Neuronal stem cell (in vitro differentiated cells): ENCODE measurements around the gene NOS2.

Experiments
- DNase-seq: peaks from one replicate; pipeline ENCODE4 v3.0.0-alpha.2; 2013; ENCODE audit warnings: low spot score
- H2AFZ ChIP-seq: one replicate; pipeline ENCODE4 v1.6.1; 2013; ENCODE audit warnings: mild to moderate bottlenecking, low read length, inconsistent platforms
- H2AK5ac ChIP-seq: 2 replicates; pipeline ENCODE4 v1.6.1; 2013; ENCODE audit warnings: low read depth, mild to moderate bottlenecking, inconsistent platforms, low read length, moderate library complexity, mixed read lengths
- H2BK120ac ChIP-seq: 2 replicates; pipeline ENCODE4 v1.6.1; 2013; ENCODE audit warnings: low read depth, mild to moderate bottlenecking, inconsistent platforms, low read length, moderate library complexity, mixed read lengths
- H2BK12ac ChIP-seq: one replicate; pipeline ENCODE4 v1.6.1; 2013; ENCODE audit warnings: low read length, inconsistent platforms
- H2BK15ac ChIP-seq: 2 replicates; pipeline ENCODE4 v1.6.1; 2013; ENCODE audit warnings: mild to moderate bottlenecking, low read length, inconsistent platforms, mixed read lengths
- H2BK5ac ChIP-seq: one replicate; pipeline ENCODE4 v1.6.1; 2013; ENCODE audit warnings: inconsistent platforms, mild to moderate bottlenecking, low read length, moderate library complexity
- H3K14ac ChIP-seq: one replicate; pipeline ENCODE4 v1.6.1; 2013; ENCODE audit warnings: low read length, inconsistent platforms
- H3K18ac ChIP-seq: 2 replicates; pipeline ENCODE4 v1.6.1; 2013; ENCODE audit warnings: low read length, inconsistent platforms
- H3K23ac ChIP-seq: 2 replicates; pipeline ENCODE4 v1.6.1; 2013; ENCODE audit warnings: low read depth, mild to moderate bottlenecking, mixed read lengths, low read length, inconsistent platforms; ENCODE audit not compliant: poor library complexity
- H3K27ac ChIP-seq: replicated peaks from 3 replicates; pipeline ENCODE4 v1.5.1; 2013; ENCODE audit warnings: low read length, inconsistent platforms
- H3K27me3 ChIP-seq, 3 experiments: 2 replicates each; pipeline ENCODE4 v1.6.1; 2013; ENCODE audit warnings: low read length in 3 of 3, mild to moderate bottlenecking in 2 of 3, inconsistent platforms in 1 of 3, low read depth in 1 of 3, mixed read lengths in 1 of 3, moderate library complexity in 1 of 3; ENCODE audit not compliant: control insufficient read depth in 3 of 3, insufficient read depth in 3 of 3
- H3K36me3 ChIP-seq, 2 donors: replicated peaks in 1 of 2; 2 replicates each; pipeline ENCODE4 v1.6.1; 2013; ENCODE audit warnings: low read length in 2 of 2; ENCODE audit not compliant: control insufficient read depth in 2 of 2, insufficient read depth in 2 of 2
- H3K4ac ChIP-seq: 2 replicates; pipeline ENCODE4 v1.6.1; 2013; ENCODE audit warnings: inconsistent platforms, mild to moderate bottlenecking, low read length, moderate library complexity
- H3K4me1 ChIP-seq, 2 donors: 1 replicate in 1 of 2; 2 replicates in 1 of 2; pipeline ENCODE4 v1.6.1; 2013; ENCODE audit warnings: low read length in 2 of 2, low read depth in 1 of 2; ENCODE audit not compliant: control insufficient read depth in 2 of 2, insufficient read depth in 1 of 2
- H3K4me2 ChIP-seq: one replicate; pipeline ENCODE4 v1.6.1; 2013; ENCODE audit warnings: mild to moderate bottlenecking, low read length, inconsistent platforms; ENCODE audit not compliant: insufficient read depth, poor library complexity, severe bottlenecking
- H3K4me3 ChIP-seq, 2 donors: 2 replicates each; pipeline ENCODE4 v1.5.1; 2013; ENCODE audit warnings: low read length in 2 of 2, mild to moderate bottlenecking in 2 of 2, inconsistent platforms in 1 of 2, moderate library complexity in 1 of 2
- H3K79me1 ChIP-seq: one replicate; pipeline ENCODE4 v1.6.1; 2013; ENCODE audit warnings: low read depth, mild to moderate bottlenecking, inconsistent platforms, low read length, moderate library complexity
- H3K9ac ChIP-seq: one replicate; pipeline ENCODE4 v1.6.1; 2013; ENCODE audit warnings: mild to moderate bottlenecking, low read depth, low read length, inconsistent platforms; ENCODE audit not compliant: poor library complexity
- H3K9me3 ChIP-seq, 2 donors: replicated peaks in 1 of 2; 2 replicates each; pipeline versions ENCODE3 to v1.6.1; 2013; ENCODE audit warnings: low read length in 2 of 2, mild to moderate bottlenecking in 2 of 2, inconsistent platforms in 1 of 2, low read depth in 1 of 2, mixed read lengths in 1 of 2, moderate library complexity in 1 of 2; ENCODE audit not compliant: control insufficient read depth in 2 of 2, insufficient read depth in 1 of 2
- H4K8ac ChIP-seq: one replicate; pipeline ENCODE4 v1.6.1; 2013; ENCODE audit warnings: low read depth, mild to moderate bottlenecking, inconsistent platforms, low read length, moderate library complexity
- H4K91ac ChIP-seq: one replicate; pipeline ENCODE4 v1.6.1; 2013; ENCODE audit warnings: low read length, low read depth, mild to moderate bottlenecking, inconsistent platforms; ENCODE audit not compliant: poor library complexity
- WGBS, 2 donors: extraction: QIAGEN DNeasy Blood & Tissue Kit; methylation state at CpG; one replicate each; pipeline ENCODE4 v1.1.7; 2013; ENCODE audit warnings: missing lambda C conversion rate in 2 of 2, mixed read lengths in 1 of 2; ENCODE audit not compliant: insufficient read length in 2 of 2, insufficient replicate concordance in 1 of 2; ENCODE audit errors: extremely low coverage in 2 of 2; 5-methylcytosine and 5-hydroxymethylcytosine counted together

The NOS2 gene

GRCh38 chr17:27816946-27817345, 16.6 kb upstream of the NOS2 start:
- no peaks in the 10 kb centered on the region for H3K79me1 ChIP-seq
- H3K9ac ChIP-seq: no peak overlapping the region
- no peak overlapping the region for H3K4me2 ChIP-seq
- no peak overlapping the region for H2AK5ac ChIP-seq
- no peak overlapping the region for H3K4ac ChIP-seq
- H2BK12ac ChIP-seq: no peak overlapping the region
- H2BK15ac ChIP-seq: no peak overlapping the region
- no CpG with 5 or more reads among the region's 3 CpGs for WGBS, 2 donors
- DNase-seq: no peak
- H3K23ac ChIP-seq: no peak overlapping the region
- no peak overlapping the region for H3K4me3 ChIP-seq
- no peak overlapping the region for H2AFZ ChIP-seq
- no peak overlapping the region for H4K91ac ChIP-seq
- H4K8ac ChIP-seq: no peak overlapping the region
- H2BK120ac ChIP-seq: no peak overlapping the region
- H2BK5ac ChIP-seq: no peak overlapping the region
- no peak overlapping the region for H3K14ac ChIP-seq
- H3K9me3 ChIP-seq: peaks cover 0 to 3% of the 10 kb centered on the region in 2 donors
- H3K36me3 ChIP-seq: no peaks in the 10 kb centered on the region
- no peaks in the 10 kb centered on the region for H3K27me3 ChIP-seq
- no peak overlapping the region for H3K18ac ChIP-seq
- H3K4me1 ChIP-seq: peaks cover 0 to 7% of the 10 kb centered on the region in 2 donors
- H3K27ac ChIP-seq: no peak overlapping the region

GRCh38 chr17:27811961-27812360, 11.6 kb upstream of the NOS2 start:
- H3K36me3 ChIP-seq: no peaks in the 10 kb centered on the region
- no peak overlapping the region for H3K4me3 ChIP-seq
- H3K4me1 ChIP-seq: peaks cover 0 to under 1% of the 10 kb centered on the region in 2 donors
- peaks cover 0 to 3% of the 10 kb centered on the region in 2 donors for H3K9me3 ChIP-seq
- H3K14ac ChIP-seq: no peak overlapping the region
- no peak for DNase-seq
- no peak overlapping the region for H2BK5ac ChIP-seq
- no peak overlapping the region for H3K23ac ChIP-seq
- no peak overlapping the region for H3K9ac ChIP-seq
- H2BK12ac ChIP-seq: no peak overlapping the region
- no peak overlapping the region for H2AFZ ChIP-seq
- H3K79me1 ChIP-seq: no peaks in the 10 kb centered on the region
- H4K8ac ChIP-seq: no peak overlapping the region
- no CpG with 5 or more reads among the region's 6 CpGs for WGBS, 2 donors
- no peak overlapping the region for H2BK15ac ChIP-seq
- no peak overlapping the region for H3K27ac ChIP-seq
- H3K18ac ChIP-seq: no peak overlapping the region
- peaks cover 0 to 6% (median 0%) of the 10 kb centered on the region in 3 experiments for H3K27me3 ChIP-seq
- H3K4me2 ChIP-seq: no peak overlapping the region
- H3K4ac ChIP-seq: no peak overlapping the region
- H4K91ac ChIP-seq: no peak overlapping the region
- no peak overlapping the region for H2AK5ac ChIP-seq
- no peak overlapping the region for H2BK120ac ChIP-seq

GRCh38 chr17:27810902-27811557, 10.7 kb upstream of the NOS2 start:
- DNase-seq: no peak
- Histone ChIP-seq H3K9ac (no peak overlapping the region), H3K4me3 (no peak overlapping the region), H3K27me3 (peaks cover 0 to 12% (median 0%) of the 10 kb centered on the region in 3 experiments), H3K4me1 (no peaks in the 10 kb centered on the region), H3K23ac (no peak overlapping the region), H4K91ac (no peak overlapping the region), H3K27ac (no peak overlapping the region), H2BK120ac (no peak overlapping the region), H3K9me3 (peaks cover 0 to 3% of the 10 kb centered on the region in 2 donors), H4K8ac (no peak overlapping the region), H3K4me2 (no peak overlapping the region), H2BK5ac (no peak overlapping the region), H3K18ac (peak overlapping the region; percentile 82), H2BK15ac (no peak overlapping the region), H2AFZ (no peak overlapping the region), H3K14ac (no peak overlapping the region), H3K36me3 (no peaks in the 10 kb centered on the region), H3K79me1 (no peaks in the 10 kb centered on the region), H2AK5ac (no peak overlapping the region), H3K4ac (no peak overlapping the region), H2BK12ac (no peak overlapping the region)
- no CpG with 5 or more reads among the region's 10 CpGs for WGBS, 2 donors

- Histone ChIP-seq H2AK5ac (no peak overlapping the region), H2BK120ac (no peak overlapping the region), H3K4me1 (peaks cover 0 to 3% of the 10 kb centered on the region in 2 donors), H2BK12ac (no peak overlapping the region), H3K9ac (no peak overlapping the region), H4K91ac (no peak overlapping the region), H3K9me3 (peaks cover 0 to 3% of the 10 kb centered on the region in 2 donors), H3K27me3 (peaks cover 0 to 13% (median 0%) of the 10 kb centered on the region in 3 experiments), H2BK15ac (no peak overlapping the region), H3K23ac (no peak overlapping the region), H3K4ac (no peak overlapping the region), H3K4me2 (no peak overlapping the region), H3K36me3 (no peaks in the 10 kb centered on the region), H3K14ac (no peak overlapping the region), H2AFZ (no peak overlapping the region), H4K8ac (no peak overlapping the region), H3K4me3 (no peak overlapping the region), H3K27ac (no peak overlapping the region), H2BK5ac (no peak overlapping the region), H3K18ac (no peak overlapping the region), H3K79me1 (no peaks in the 10 kb centered on the region)
- no peak for DNase-seq
- no CpG with 5 or more reads among the region's 7 CpGs for WGBS, 2 donors
Measured at GRCh38 chr17:27810211-27810901, 10.0 kb upstream of the NOS2 start.
